K562 (cell line): ENCODE data around the gene SLFNL1. TPM values are rescaled to one million over a fixed set of nuclear protein-coding genes. Genes with fewer than 3 reads are reported as not detected.

Experiments used
- ATAC-seq: fragments of 200-7000 bp; cut with Tn5 transposase; 3 replicates; pipeline ENCODE4 v1.9.1; 2020; ENCODE audit warnings: moderate library complexity
- BruUV-seq: library from RNA; stranded (reverse); fragments of 400-500 nt; replicated peaks from 2 replicates; lab custom pipeline; 2021; lab: Mats Ljungman, UMichigan
- CTCF ChIA-PET: fragments of 300-600 bp; formaldehyde crosslinking; extraction: SDS; loops from one replicate; lab custom pipeline; 2021; ENCODE audit warnings: low intra/inter-chr PET ratio; lab: Yijun Ruan, JAX
- POLR2A ChIA-PET: fragments of 300-600, 350-650 bp; sonication (Branson Sonifier 250); formaldehyde crosslinking; extraction: SDS; loops from one replicate; lab custom pipeline; 2021; ENCODE audit warnings: antibody characterized with exemption, inconsistent platforms; lab: Yijun Ruan, JAX
- DNase-seq, 4 experiments: peaks; one replicate each; pipeline versions ENCODE4 v3.0.0 to v3.0.0-alpha.2; 2011 to 2018; ENCODE audit warnings: low spot score in 3 of 4, mixed read lengths in 3 of 4; ENCODE audit errors: extremely low read depth in 1 of 4
- FAIRE-seq: peaks from 2 replicates; lab custom pipeline; 2011; peaks lifted over from hg19 to GRCh38; lab: Jason Lieb, UNC
- H2AFZ ChIP-seq: 2 replicates; pipeline ENCODE4 v1.6.0; 2011; ENCODE audit warnings: low read depth, low read length, control low read depth, inconsistent platforms
- H3K27ac ChIP-seq: fragments of 200-600 bp; 3 replicates; pipeline ENCODE4 v1.8.0; 2011; ENCODE audit warnings: low read depth, mild to moderate bottlenecking, control low read depth, inconsistent platforms, low read length, moderate library complexity, mixed read lengths; ENCODE audit errors: extremely low read depth
- H3K27me3 ChIP-seq, 2 experiments: fragments of 300-600 bp in 1 of 2; 2 replicates in 1 of 2; 3 replicates in 1 of 2; pipeline versions ENCODE4 v1.6.0 to v1.8.0; 2011; ENCODE audit warnings: inconsistent platforms in 2 of 2, low read length in 2 of 2, mild to moderate bottlenecking in 1 of 2, mixed read lengths in 1 of 2, moderate library complexity in 1 of 2; ENCODE audit not compliant: control insufficient read depth in 2 of 2, insufficient read depth in 2 of 2
- H3K36me3 ChIP-seq: fragments of 300-600 bp; 3 replicates; pipeline ENCODE4 v1.8.0; 2011; ENCODE audit warnings: mild to moderate bottlenecking, low read length, inconsistent platforms; ENCODE audit not compliant: control insufficient read depth, insufficient read depth
- H3K4me1 ChIP-seq, 2 experiments: fragments of 200-600 bp in 1 of 2; replicated peaks in 1 of 2; 2 replicates in 1 of 2; 3 replicates in 1 of 2; pipeline versions ENCODE4 v1.5.1 to v1.8.0; 2011; ENCODE audit warnings: inconsistent platforms in 2 of 2, low read length in 2 of 2, mild to moderate bottlenecking in 1 of 2, mixed read lengths in 1 of 2, moderate library complexity in 1 of 2; ENCODE audit not compliant: control insufficient read depth in 2 of 2, insufficient read depth in 2 of 2
- H3K4me2 ChIP-seq: 2 replicates; pipeline ENCODE4 v1.6.1; 2011; ENCODE audit warnings: low read length, control low read depth, inconsistent platforms, mixed read lengths; ENCODE audit not compliant: insufficient read depth
- H3K4me3 ChIP-seq: fragments of 200-600 bp; sonication (generic), shearing (Covaris generic); 2 replicates; pipeline ENCODE4 v1.5.1; 2016; ENCODE audit warnings: control low read depth, inconsistent platforms
- H3K79me2 ChIP-seq: fragments of 200-600 bp; 3 replicates; pipeline ENCODE4 v1.8.0; 2011; ENCODE audit warnings: low read length, inconsistent platforms; ENCODE audit not compliant: control insufficient read depth, insufficient read depth
- H3K9ac ChIP-seq, 2 experiments: 2 replicates each; pipeline versions ENCODE4 v1.6.0 to v1.6.1; 2011; ENCODE audit warnings: low read depth in 2 of 2, low read length in 2 of 2, control low read depth in 1 of 2, inconsistent platforms in 1 of 2, mild to moderate bottlenecking in 1 of 2, mixed read lengths in 1 of 2; ENCODE audit not compliant: insufficient read depth in 1 of 2
- H3K9me1 ChIP-seq: one replicate; pipeline ENCODE4 v1.6.0; 2011; ENCODE audit warnings: inconsistent platforms, mild to moderate bottlenecking, low read length, moderate library complexity; ENCODE audit not compliant: control insufficient read depth, insufficient read depth
- H3K9me3 ChIP-seq: replicated peaks from 2 replicates; pipeline ENCODE4 v1.5.1; 2011; ENCODE audit warnings: low read depth, low read length, inconsistent platforms; ENCODE audit not compliant: control insufficient read depth, insufficient read depth
- H4K20me1 ChIP-seq: replicated peaks from 2 replicates; pipeline ENCODE4 v1.6.1; 2011; ENCODE audit warnings: low read length, inconsistent platforms, mixed read lengths; ENCODE audit not compliant: control insufficient read depth, insufficient read depth
- HDGF ChIP-seq: fragments of 450-650 bp; IDR thresholded peaks from 2 replicates; pipeline ENCODE4 v1.6.1; 2016
- MIER1 ChIP-seq: fragments of 450-650 bp; IDR thresholded peaks from 2 replicates; pipeline ENCODE4 v1.6.1; 2016; ENCODE audit warnings: antibody characterized with exemption, mild to moderate bottlenecking, low read depth
- NR2C2 ChIP-seq, 2 experiments: fragments of 200-800 bp in 1 of 2; sonication (Bioruptor generic) in 1 of 2; sonication (generic) in 1 of 2; formaldehyde crosslinking in 1 of 2; IDR thresholded peaks; 2 replicates each; pipeline versions ENCODE4 v1.6.1 to v1.8.0; 2016 to 2022; ENCODE audit warnings: mild to moderate bottlenecking in 1 of 2, missing compliant biosample characterization in 1 of 2, missing genetic modification characterization in 1 of 2, missing genetic modification reagents in 1 of 2
- NR2F6 ChIP-seq: fragments of 450-650 bp; formaldehyde crosslinking; IDR thresholded peaks from 2 replicates; pipeline ENCODE4 v1.4.0; 2020; ENCODE audit warnings: mild to moderate bottlenecking
- NRF1 ChIP-seq, 2 experiments: fragments of 450-650 bp; IDR thresholded peaks in 1 of 2; conservative IDR thresholded peaks in 1 of 2; 2 replicates each; pipeline ENCODE4 v1.6.1; 2014; ENCODE audit warnings: mild to moderate bottlenecking in 2 of 2
- PRPF4 ChIP-seq: fragments of 200-400 bp; formaldehyde crosslinking; IDR thresholded peaks from one replicate; pipeline ENCODE4 v1.6.1; 2017; ENCODE audit warnings: low read length, low read depth, mild to moderate bottlenecking; ENCODE audit not compliant: insufficient read depth, poor library complexity, severe bottlenecking
- SMAD3 ChIP-seq: fragments of 450-650 bp; formaldehyde crosslinking; conservative IDR thresholded peaks from 2 replicates; pipeline ENCODE4 v1.4.0; 2020; ENCODE audit warnings: mild to moderate bottlenecking
- SRSF7 ChIP-seq: fragments of 200-400 bp; formaldehyde crosslinking; optimal IDR thresholded peaks from 2 replicates; pipeline ENCODE3; 2017; ENCODE audit warnings: mild to moderate bottlenecking, low read depth, low read length
- ZNF445 ChIP-seq: fragments of 250-450 bp; sonication (Bioruptor Pico); IDR thresholded peaks from 2 replicates; pipeline ENCODE4 v1.4.0; 2020; ENCODE audit warnings: low read depth, mild to moderate bottlenecking, moderate library complexity
- WGBS: fragments of 100-300 bp; shearing (Covaris generic); methylation state at CpG from one replicate; pipeline ENCODE4 v1.1.6; 2016; ENCODE audit warnings: low coverage, mixed read lengths; ENCODE audit not compliant: insufficient coverage; ENCODE audit errors: missing lambda C conversion rate; 5-methylcytosine and 5-hydroxymethylcytosine counted together
- in situ Hi-C: fragments of 300-500 bp; cut with MboI; formaldehyde crosslinking; loops from 4 replicates; pipeline ENCODE4 v1.15.0; 2018; ENCODE audit warnings: inconsistent platforms, mixed read lengths
- intact Hi-C: fragments of 100-400 bp; cut with micrococcal nuclease; formaldehyde crosslinking; loops from 2 replicates; pipeline ENCODE4 v1.14.2; 2022
- polyA plus RNA-seq, 8 experiments: library from polyadenylated mRNA; depleted of rRNA in 4 of 8; stranded (reverse) in 5 of 8; unstranded in 3 of 8; fragments of >200 nt; fragmentation: Nextera tagmentation in 2 of 8; fragmentation: Illumina TruSeq in 1 of 8; extraction: Ambion mirVana in 2 of 8; extraction: Trizol in 1 of 8; gene quantifications; 2 replicates each; pipeline versions ENCODE4 v1.2.1 to v1.2.3, GENCODE V29; 2011 to 2014; ENCODE audit warnings: inconsistent platforms in 1 of 8, missing spikeins in 1 of 8
- total RNA-seq, 7 experiments: library from RNA; depleted of rRNA in 6 of 7; stranded (reverse); fragments of >200 nt in 6 of 7; fragmentation: Illumina TruSeq in 2 of 7; extraction: Trizol in 2 of 7; gene quantifications; 2 replicates each; pipeline versions ENCODE4 v1.2.1 to v1.2.3, GENCODE V29; 2011 to 2021; ENCODE audit warnings: low replicate concordance in 1 of 7
- TF ChIP-seq, protein P1 (sequence below): fragments of 450-650 bp; IDR thresholded peaks from 2 replicates; pipeline ENCODE4 v1.6.1; 2016; ENCODE audit warnings: borderline replicate concordance
- TF ChIP-seq, protein P2 (sequence below): fragments of 450-650 bp; IDR thresholded peaks from 2 replicates; pipeline ENCODE4 v1.6.1; 2018; ENCODE audit warnings: mild to moderate bottlenecking, low read depth; ENCODE audit not compliant: partially characterized antibody

SLFNL1 gene
- total and polyA plus RNA-seq, 9 of the 15 experiments (the other 6 are each of a cell fraction or from before 2014, with no cell fraction given), result 0.05 to 0.14 (median 0.06) TPM; not detected in 5

DNA sequence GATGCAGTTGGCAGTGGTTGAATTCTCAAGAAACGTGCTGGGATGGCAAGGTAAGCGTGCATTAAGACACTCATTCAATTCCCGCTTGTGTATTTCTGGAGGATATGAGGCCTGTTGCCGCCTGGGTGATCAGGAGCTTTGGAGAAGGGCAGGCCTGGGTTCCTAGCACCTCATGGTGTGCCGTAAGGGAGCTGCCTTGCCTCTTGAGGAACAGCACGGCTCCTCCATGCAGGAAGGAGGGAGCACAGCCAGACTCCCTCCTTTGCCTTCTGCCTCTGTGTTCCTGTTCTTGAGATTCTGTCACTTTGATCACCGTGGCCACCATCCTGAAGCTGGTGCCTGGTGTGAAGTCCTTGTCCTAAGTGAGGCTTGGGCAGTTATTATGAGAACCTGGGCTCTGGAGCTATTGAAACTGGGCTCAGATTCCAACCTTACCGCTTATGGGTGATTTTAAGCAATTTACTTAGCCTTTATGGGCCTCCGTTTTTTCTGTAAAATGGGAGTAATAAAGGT lies 18.3 kb downstream of the SLFNL1 start (continued):
- TF ChIP-seq HDGF, result 0 out of 2 replicates have a peak, but pooled peaks have one; percentile 39
- no peak for TF ChIP-seq SMAD3 (CRISPR knock-in tag)
- no peak for TF ChIP-seq NR2C2 (CRISPR knock-in tag; IDR thresholded peaks at IDR 0.05)
- TF ChIP-seq NR2C2 (tag; IDR thresholded peaks at IDR 0.05), result peak; percentile 43; the same call in 1 of the 2 replicates

DNA sequence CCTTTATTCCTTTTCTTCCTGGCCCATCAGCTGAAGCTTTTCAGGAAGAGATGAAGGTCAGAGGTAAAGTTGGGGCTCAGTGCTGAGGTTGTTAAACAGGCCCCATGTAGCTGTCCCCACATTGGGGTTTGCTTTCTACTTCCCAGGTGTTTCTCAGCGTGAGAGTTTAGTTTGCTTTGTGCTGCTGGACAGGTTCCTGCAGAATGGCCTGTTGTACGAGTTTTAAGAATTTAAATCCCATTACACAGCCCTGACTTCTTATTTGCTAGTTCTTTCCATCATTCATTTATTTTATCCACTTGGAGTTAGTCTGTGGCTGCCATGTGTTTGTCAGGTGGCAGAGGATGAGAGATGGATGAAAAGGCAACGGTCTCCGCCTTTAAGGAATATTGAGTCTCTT lies 22.9 kb downstream of the SLFNL1 start:
- FAIRE-seq, result no peak
- peaks cover 93% of the 10 kb centered on the region for H3K36me3 ChIP-seq
- TF ChIP-seq, protein P1, sequence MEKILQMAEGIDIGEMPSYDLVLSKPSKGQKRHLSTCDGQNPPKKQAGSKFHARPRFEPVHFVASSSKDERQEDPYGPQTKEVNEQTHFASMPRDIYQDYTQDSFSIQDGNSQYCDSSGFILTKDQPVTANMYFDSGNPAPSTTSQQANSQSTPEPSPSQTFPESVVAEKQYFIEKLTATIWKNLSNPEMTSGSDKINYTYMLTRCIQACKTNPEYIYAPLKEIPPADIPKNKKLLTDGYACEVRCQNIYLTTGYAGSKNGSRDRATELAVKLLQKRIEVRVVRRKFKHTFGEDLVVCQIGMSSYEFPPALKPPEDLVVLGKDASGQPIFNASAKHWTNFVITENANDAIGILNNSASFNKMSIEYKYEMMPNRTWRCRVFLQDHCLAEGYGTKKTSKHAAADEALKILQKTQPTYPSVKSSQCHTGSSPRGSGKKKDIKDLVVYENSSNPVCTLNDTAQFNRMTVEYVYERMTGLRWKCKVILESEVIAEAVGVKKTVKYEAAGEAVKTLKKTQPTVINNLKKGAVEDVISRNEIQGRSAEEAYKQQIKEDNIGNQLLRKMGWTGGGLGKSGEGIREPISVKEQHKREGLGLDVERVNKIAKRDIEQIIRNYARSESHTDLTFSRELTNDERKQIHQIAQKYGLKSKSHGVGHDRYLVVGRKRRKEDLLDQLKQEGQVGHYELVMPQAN, result no peak
- TF ChIP-seq, protein P2, sequence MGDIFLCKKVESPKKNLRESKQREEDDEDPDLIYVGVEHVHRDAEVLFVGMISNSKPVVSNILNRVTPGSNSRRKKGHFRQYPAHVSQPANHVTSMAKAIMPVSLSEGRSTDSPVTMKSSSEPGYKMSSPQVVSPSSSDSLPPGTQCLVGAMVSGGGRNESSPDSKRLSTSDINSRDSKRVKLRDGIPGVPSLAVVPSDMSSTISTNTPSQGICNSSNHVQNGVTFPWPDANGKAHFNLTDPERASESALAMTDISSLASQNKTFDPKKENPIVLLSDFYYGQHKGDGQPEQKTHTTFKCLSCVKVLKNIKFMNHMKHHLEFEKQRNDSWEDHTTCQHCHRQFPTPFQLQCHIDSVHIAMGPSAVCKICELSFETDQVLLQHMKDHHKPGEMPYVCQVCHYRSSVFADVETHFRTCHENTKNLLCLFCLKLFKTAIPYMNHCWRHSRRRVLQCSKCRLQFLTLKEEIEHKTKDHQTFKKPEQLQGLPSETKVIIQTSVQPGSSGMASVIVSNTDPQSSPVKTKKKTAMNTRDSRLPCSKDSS, result no peak
- TF ChIP-seq NR2F6 (CRISPR knock-in tag), result no peak
- no peak for TF ChIP-seq MIER1
- no peak for TF ChIP-seq ZNF445 (CRISPR knock-in tag)
- no peak for TF ChIP-seq NRF1 (conservative IDR thresholded peaks at IDR 0.05 in 1 of 2, IDR thresholded peaks at IDR 0.05 in 1 of 2)
- no peak for TF ChIP-seq SRSF7
- no peak for TF ChIP-seq PRPF4

More for the DNA sequence above, 22.9 kb downstream of the SLFNL1 start:
- Histone ChIP-seq H3K27ac (no peak overlapping the region), H3K4me3 (no peak overlapping the region), H3K9me1 (peaks cover 4% of the 10 kb centered on the region), H3K79me2 (no peaks in the 10 kb centered on the region), H4K20me1 (peaks cover 7% of the 10 kb centered on the region), H3K4me2 (no peak overlapping the region), H2AFZ (no peak overlapping the region), H3K4me1 (peaks cover 8 to 10% of the 10 kb centered on the region in 2 experiments; a peak in 4 of 5 replicates), H3K27me3 (no peaks in the 10 kb centered on the region), H3K9me3 (no peaks in the 10 kb centered on the region), H3K9ac (no peak overlapping the region)
- DNase-seq, result no peak
- intact Hi-C loops, result no loop called here
- no peak for ATAC-seq
- ChIA-PET POLR2A (interaction anchor here (2.6 kb wide), 1 partner anchor 18 kb away, joined by 11 read pairs; the partner anchor contains the start of gene CTPS1), CTCF (no interaction called here)
- 94% methylated on average over 4 of the region's 4 CpGs for WGBS
- BruUV-seq, result no TSS peak
- in situ Hi-C loops, result no loop called here
